Mammary epithelial cell (primary cell): ENCODE measurements around the gene IKBKG.

Experiments
- CTCF ChIP-seq, 2 donors: IDR thresholded peaks in 1 of 2; conservative IDR thresholded peaks in 1 of 2; 2 replicates each; pipeline ENCODE4 v1.5.1; 2011 to 2012; ENCODE audit warnings: inconsistent platforms in 2 of 2, low read length in 2 of 2, mild to moderate bottlenecking in 2 of 2, control low read depth in 1 of 2, low read depth in 1 of 2; ENCODE audit not compliant: insufficient read depth in 1 of 2; ENCODE audit errors: extremely low read depth in 1 of 2
- EZH2 ChIP-seq: IDR thresholded peaks from 2 replicates; pipeline ENCODE4 v1.6.1; 2012; ENCODE audit warnings: low read length, inconsistent platforms, borderline replicate concordance

- TF ChIP-seq CTCF (conservative IDR thresholded peaks at IDR 0.05 in 1 of 2, IDR thresholded peaks at IDR 0.05 in 1 of 2; ENCODE audit: extremely low read depth in 1 of 2, insufficient read depth in 1 of 2, low read depth in 1 of 2, low read length in 2 of 2) (no peak), EZH2 (no peak)
Measured at GRCh38 chrX:154529206-154529612, 18.2 kb upstream of the IKBKG start.
